ENCODE data around the gene TNFRSF1B. TPM values are rescaled to one million over a fixed set of nuclear protein-coding genes. Genes with fewer than 3 reads are reported as not detected.

TNFRSF1B gene
- polyA plus RNA-seq, 1 donor = 16.3 TPM

- 80% methylated on average over 1 of the region's 14 CpGs for WGBS (ENCODE audit: insufficient coverage, low lambda C conversion rate)
- Histone ChIP-seq H3K4me1 (ENCODE audit: control insufficient read depth, insufficient read depth, low read length) (no peaks in the 10 kb centered on the region), H3K36me3 (ENCODE audit: control insufficient read depth, insufficient read depth, low read length) (peaks cover 26% of the 10 kb centered on the region), H3K27ac (ENCODE audit: low read length) (no peak overlapping the region), H3K27me3 (ENCODE audit: control insufficient read depth, insufficient read depth, low read length) (no peaks in the 10 kb centered on the region), H3K9me3 (ENCODE audit: control insufficient read depth, low read depth, low read length) (no peaks in the 10 kb centered on the region), H3K4me3 (ENCODE audit: low read length) (no peak overlapping the region)
- no peak for DNase-seq
These were observed 27.9 kb downstream of the TNFRSF1B start for GRCh38 chr1:12194666-12195216.

GRCh38 chr1:12195416-12195815 is 28.6 kb downstream of the TNFRSF1B start:
- WGBS (ENCODE audit: insufficient coverage, low lambda C conversion rate) = no CpG with 5 or more reads among the region's 3 CpGs
- H3K27ac ChIP-seq (ENCODE audit: low read length) = no peak overlapping the region
- H3K9me3 ChIP-seq (ENCODE audit: control insufficient read depth, low read depth, low read length) = no peaks in the 10 kb centered on the region
- no peak for DNase-seq
- H3K36me3 ChIP-seq (ENCODE audit: control insufficient read depth, insufficient read depth, low read length) = peaks cover 26% of the 10 kb centered on the region
- H3K4me1 ChIP-seq (ENCODE audit: control insufficient read depth, insufficient read depth, low read length) = no peaks in the 10 kb centered on the region
- H3K4me3 ChIP-seq (ENCODE audit: low read length) = no peak overlapping the region
- H3K27me3 ChIP-seq (ENCODE audit: control insufficient read depth, insufficient read depth, low read length) = no peaks in the 10 kb centered on the region

GRCh38 chr1:12196641-12197482 is 30.1 kb downstream of the TNFRSF1B start:
- H3K27me3 ChIP-seq (ENCODE audit: control insufficient read depth, insufficient read depth, low read length) = no peaks in the 10 kb centered on the region
- DNase-seq = peak; percentile 40 to 47
- no peaks in the 10 kb centered on the region for H3K9me3 ChIP-seq (ENCODE audit: control insufficient read depth, low read depth, low read length)
- H3K36me3 ChIP-seq (ENCODE audit: control insufficient read depth, insufficient read depth, low read length) = peaks cover 27% of the 10 kb centered on the region
- H3K4me1 ChIP-seq (ENCODE audit: control insufficient read depth, insufficient read depth, low read length) = no peaks in the 10 kb centered on the region
- WGBS (ENCODE audit: insufficient coverage, low lambda C conversion rate) = 19% methylated on average over 3 of the region's 20 CpGs
- no peak overlapping the region for H3K4me3 ChIP-seq (ENCODE audit: low read length)
- no peak overlapping the region for H3K27ac ChIP-seq (ENCODE audit: low read length)

GRCh38 chr1:12197483-12197880 is 30.7 kb downstream of the TNFRSF1B start:
- WGBS (ENCODE audit: insufficient coverage, low lambda C conversion rate) = no CpG with 5 or more reads among the region's 7 CpGs
- Histone ChIP-seq H3K27me3 (ENCODE audit: control insufficient read depth, insufficient read depth, low read length) (no peaks in the 10 kb centered on the region), H3K9me3 (ENCODE audit: control insufficient read depth, low read depth, low read length) (no peaks in the 10 kb centered on the region), H3K4me3 (ENCODE audit: low read length) (no peak overlapping the region), H3K27ac (ENCODE audit: low read length) (no peak overlapping the region), H3K36me3 (ENCODE audit: control insufficient read depth, insufficient read depth, low read length) (peaks cover 30% of the 10 kb centered on the region), H3K4me1 (ENCODE audit: control insufficient read depth, insufficient read depth, low read length) (no peaks in the 10 kb centered on the region)
- DNase-seq = no peak

- Histone ChIP-seq H3K9me3 (ENCODE audit: control insufficient read depth, low read depth, low read length) (no peaks in the 10 kb centered on the region), H3K4me1 (ENCODE audit: control insufficient read depth, insufficient read depth, low read length) (no peaks in the 10 kb centered on the region), H3K27me3 (ENCODE audit: control insufficient read depth, insufficient read depth, low read length) (no peaks in the 10 kb centered on the region), H3K36me3 (ENCODE audit: control insufficient read depth, insufficient read depth, low read length) (peaks cover 19% of the 10 kb centered on the region), H3K27ac (ENCODE audit: low read length) (no peak overlapping the region), H3K4me3 (ENCODE audit: low read length) (no peak overlapping the region)
- no peak for DNase-seq
- no CpG with 5 or more reads among the region's 7 CpGs for WGBS (ENCODE audit: insufficient coverage, low lambda C conversion rate)
These were observed 33.4 kb downstream of the TNFRSF1B start for GRCh38 chr1:12200208-12200607.

GRCh38 chr1:12201352-12202189 is 34.8 kb downstream of the TNFRSF1B start:
- WGBS (ENCODE audit: insufficient coverage, low lambda C conversion rate) = no CpG with 5 or more reads among the region's 18 CpGs
- no peaks in the 10 kb centered on the region for H3K9me3 ChIP-seq (ENCODE audit: control insufficient read depth, low read depth, low read length)
- no peaks in the 10 kb centered on the region for H3K27me3 ChIP-seq (ENCODE audit: control insufficient read depth, insufficient read depth, low read length)
- no peak for DNase-seq
- H3K27ac ChIP-seq (ENCODE audit: low read length) = no peak overlapping the region
- H3K36me3 ChIP-seq (ENCODE audit: control insufficient read depth, insufficient read depth, low read length) = peaks cover 17% of the 10 kb centered on the region
- no peak overlapping the region for H3K4me3 ChIP-seq (ENCODE audit: low read length)
- no peaks in the 10 kb centered on the region for H3K4me1 ChIP-seq (ENCODE audit: control insufficient read depth, insufficient read depth, low read length)

- Histone ChIP-seq H3K4me1 (ENCODE audit: control insufficient read depth, insufficient read depth, low read length) (no peaks in the 10 kb centered on the region), H3K4me3 (ENCODE audit: low read length) (no peak overlapping the region), H3K36me3 (ENCODE audit: control insufficient read depth, insufficient read depth, low read length) (peaks cover 20% of the 10 kb centered on the region), H3K27ac (ENCODE audit: low read length) (no peak overlapping the region), H3K9me3 (ENCODE audit: control insufficient read depth, low read depth, low read length) (no peaks in the 10 kb centered on the region), H3K27me3 (ENCODE audit: control insufficient read depth, insufficient read depth, low read length) (no peaks in the 10 kb centered on the region)
- no CpG with 5 or more reads among the region's 6 CpGs for WGBS (ENCODE audit: insufficient coverage, low lambda C conversion rate)
- DNase-seq = no peak
These were observed 35.4 kb downstream of the TNFRSF1B start for GRCh38 chr1:12202190-12202497.

- Histone ChIP-seq H3K4me1 (ENCODE audit: control insufficient read depth, insufficient read depth, low read length) (no peaks in the 10 kb centered on the region), H3K4me3 (ENCODE audit: low read length) (no peak overlapping the region), H3K9me3 (ENCODE audit: control insufficient read depth, low read depth, low read length) (no peaks in the 10 kb centered on the region), H3K27me3 (ENCODE audit: control insufficient read depth, insufficient read depth, low read length) (no peaks in the 10 kb centered on the region), H3K27ac (ENCODE audit: low read length) (no peak overlapping the region), H3K36me3 (ENCODE audit: control insufficient read depth, insufficient read depth, low read length) (peaks cover 20% of the 10 kb centered on the region)
- DNase-seq = no peak
- no CpG with 5 or more reads among the region's 4 CpGs for WGBS (ENCODE audit: insufficient coverage, low lambda C conversion rate)
These were observed 35.8 kb downstream of the TNFRSF1B start for GRCh38 chr1:12202577-12202976.

GRCh38 chr1:12203216-12204007 is 36.6 kb downstream of the TNFRSF1B start:
- no CpG with 5 or more reads among the region's 20 CpGs for WGBS (ENCODE audit: insufficient coverage, low lambda C conversion rate)
- H3K4me1 ChIP-seq (ENCODE audit: control insufficient read depth, insufficient read depth, low read length) = no peaks in the 10 kb centered on the region
- H3K27me3 ChIP-seq (ENCODE audit: control insufficient read depth, insufficient read depth, low read length) = no peaks in the 10 kb centered on the region
- H3K4me3 ChIP-seq (ENCODE audit: low read length) = no peak overlapping the region
- H3K36me3 ChIP-seq (ENCODE audit: control insufficient read depth, insufficient read depth, low read length) = peaks cover 16% of the 10 kb centered on the region
- no peak for DNase-seq
- no peaks in the 10 kb centered on the region for H3K9me3 ChIP-seq (ENCODE audit: control insufficient read depth, low read depth, low read length)
- no peak overlapping the region for H3K27ac ChIP-seq (ENCODE audit: low read length)

- Histone ChIP-seq H3K9me3 (ENCODE audit: control insufficient read depth, low read depth, low read length) (no peaks in the 10 kb centered on the region), H3K4me3 (ENCODE audit: low read length) (no peak overlapping the region), H3K4me1 (ENCODE audit: control insufficient read depth, insufficient read depth, low read length) (no peaks in the 10 kb centered on the region), H3K36me3 (ENCODE audit: control insufficient read depth, insufficient read depth, low read length) (peaks cover 15% of the 10 kb centered on the region), H3K27ac (ENCODE audit: low read length) (no peak overlapping the region), H3K27me3 (ENCODE audit: control insufficient read depth, insufficient read depth, low read length) (no peaks in the 10 kb centered on the region)
- WGBS (ENCODE audit: insufficient coverage, low lambda C conversion rate) = no CpG with 5 or more reads among the region's 7 CpGs
- DNase-seq = no peak
These were observed 37.3 kb downstream of the TNFRSF1B start for GRCh38 chr1:12204140-12204539.
